ENCODE measurements around the gene KIF6.
"Not testable (repeated sequence)": the region's sequence is repeated elsewhere in the genome, so short reads cannot be mapped to it uniquely, and the experiment has no call there.

KIF6 gene

DNA sequence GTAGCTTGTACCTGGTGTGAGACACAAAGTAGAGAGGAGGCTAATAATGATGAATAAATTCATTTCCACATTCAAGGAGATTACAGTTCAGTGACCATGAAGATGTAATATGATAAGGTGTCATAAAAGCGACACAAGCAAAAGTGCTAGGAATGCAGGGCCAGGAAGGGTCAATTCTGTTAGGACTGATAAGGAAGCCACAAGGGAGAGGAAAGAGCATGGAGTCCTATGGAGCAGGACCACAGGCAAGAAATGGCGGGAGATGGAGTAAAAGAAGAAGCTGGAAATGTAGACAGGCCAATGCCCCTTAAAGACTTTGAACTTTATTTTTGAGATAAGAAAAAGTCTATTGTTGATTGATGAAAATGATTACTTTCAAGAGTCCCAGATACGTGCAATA, 240.9 kb downstream of the KIF6 start:
- Histone ChIP-seq H3K79me2 (ENCODE audit: control insufficient read depth, insufficient read depth, low read length, unreplicated experiment) (no peaks in the 10 kb centered on the region), H3K36me3 (ENCODE audit: insufficient read depth, low read length) (no peaks in the 10 kb centered on the region), H3K27ac (ENCODE audit: low read depth, low read length) (no peak overlapping the region), H3K4me1 (ENCODE audit: control insufficient read depth, insufficient read depth, low read length, unreplicated experiment) (no peaks in the 10 kb centered on the region), H3K27me3 (ENCODE audit: insufficient read depth, low read length) (peaks cover 3% of the 10 kb centered on the region; the same call in 1 of the 2 replicates), H3K4me3 (ENCODE audit: low read depth, low read length) (no peak overlapping the region), H2AFZ (ENCODE audit: low read length, unreplicated experiment) (no peak overlapping the region)

DNA sequence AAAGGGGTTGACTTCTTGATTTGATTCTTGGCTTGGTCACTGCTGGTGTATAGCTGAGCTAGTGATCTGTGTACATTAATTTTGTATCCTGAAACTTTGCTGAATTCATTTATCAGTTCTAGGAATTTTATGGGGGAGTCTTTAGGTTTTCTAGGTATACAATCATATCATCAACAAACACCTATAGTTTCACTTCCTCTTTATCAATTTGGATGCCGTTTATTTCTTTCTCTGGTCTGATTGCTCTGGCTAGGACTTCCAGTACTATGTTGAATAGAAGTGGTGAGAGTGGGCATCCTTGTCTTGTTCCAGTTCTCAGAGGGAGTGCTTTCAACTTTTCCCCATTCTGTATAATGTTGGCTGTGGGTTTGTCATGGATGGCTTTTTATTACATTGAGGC, 245.4 kb downstream of the KIF6 start:
- not testable (repeated sequence) for H3K4me1 ChIP-seq (ENCODE audit: control insufficient read depth, insufficient read depth, low read length, unreplicated experiment); H3K4me3 ChIP-seq (ENCODE audit: low read depth, low read length); H3K36me3 ChIP-seq (ENCODE audit: insufficient read depth, low read length); H3K27me3 ChIP-seq (ENCODE audit: insufficient read depth, low read length); H3K79me2 ChIP-seq (ENCODE audit: control insufficient read depth, insufficient read depth, low read length, unreplicated experiment); H3K27ac ChIP-seq (ENCODE audit: low read depth, low read length); H2AFZ ChIP-seq (ENCODE audit: low read length, unreplicated experiment)

DNA sequence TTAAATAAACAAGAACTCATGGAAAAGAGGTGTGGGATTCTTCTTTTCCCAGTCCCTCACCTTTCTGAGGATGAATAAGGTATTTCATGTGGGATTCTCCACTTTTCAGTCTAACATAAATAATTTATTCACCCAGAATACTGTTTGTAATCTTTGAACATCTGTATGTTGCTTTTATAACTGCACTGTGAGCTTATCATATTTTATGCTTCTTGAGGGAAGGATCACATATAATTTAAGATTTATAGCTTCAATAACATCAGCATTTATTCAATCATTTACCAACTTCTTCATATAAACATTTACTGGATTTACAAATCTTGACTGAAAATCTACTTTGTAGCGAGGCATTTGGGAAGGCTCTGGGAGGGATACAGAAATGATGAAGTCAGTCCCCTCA, 248.5 kb downstream of the KIF6 start:
- no peaks in the 10 kb centered on the region for H3K79me2 ChIP-seq (ENCODE audit: control insufficient read depth, insufficient read depth, low read length, unreplicated experiment)

DNA sequence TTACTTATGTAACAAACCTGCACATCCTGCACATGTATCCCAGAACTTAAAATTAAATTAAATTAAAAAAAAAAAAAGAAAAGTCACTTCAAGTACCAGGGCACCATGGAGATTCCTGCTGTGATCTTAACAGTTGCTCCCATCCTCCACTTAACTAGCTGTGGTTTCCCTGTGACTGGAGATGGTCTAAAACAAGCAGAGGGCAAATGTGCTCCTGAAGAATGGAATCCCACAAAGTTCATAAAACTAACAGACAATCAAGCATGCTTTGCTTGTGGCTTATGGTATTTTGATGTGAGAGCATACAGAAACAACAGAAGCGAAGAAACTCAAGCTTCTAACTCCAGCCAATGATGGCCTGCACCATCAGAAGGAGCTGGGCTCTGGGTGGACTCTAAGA, 249.1 kb downstream of the KIF6 start:
- Histone ChIP-seq H3K36me3 (ENCODE audit: insufficient read depth, low read length) (no peaks in the 10 kb centered on the region), H3K27ac (ENCODE audit: low read depth, low read length) (no peak overlapping the region), H3K4me1 (ENCODE audit: control insufficient read depth, insufficient read depth, low read length, unreplicated experiment) (no peaks in the 10 kb centered on the region), H3K27me3 (ENCODE audit: insufficient read depth, low read length) (no peaks in the 10 kb centered on the region), H3K79me2 (ENCODE audit: control insufficient read depth, insufficient read depth, low read length, unreplicated experiment) (no peaks in the 10 kb centered on the region), H2AFZ (ENCODE audit: low read length, unreplicated experiment) (no peak overlapping the region), H3K4me3 (ENCODE audit: low read depth, low read length) (no peak overlapping the region)

More for the DNA sequence above, 248.5 kb downstream of the KIF6 start:
- H3K4me3 ChIP-seq (ENCODE audit: low read depth, low read length), result no peak overlapping the region
- peaks cover 3% of the 10 kb centered on the region; the same call in 1 of the 2 replicates for H3K27me3 ChIP-seq (ENCODE audit: insufficient read depth, low read length)
- no peak overlapping the region for H2AFZ ChIP-seq (ENCODE audit: low read length, unreplicated experiment)
- H3K27ac ChIP-seq (ENCODE audit: low read depth, low read length), result no peak overlapping the region
- no peaks in the 10 kb centered on the region for H3K36me3 ChIP-seq (ENCODE audit: insufficient read depth, low read length)
- H3K4me1 ChIP-seq (ENCODE audit: control insufficient read depth, insufficient read depth, low read length, unreplicated experiment), result no peaks in the 10 kb centered on the region

DNA sequence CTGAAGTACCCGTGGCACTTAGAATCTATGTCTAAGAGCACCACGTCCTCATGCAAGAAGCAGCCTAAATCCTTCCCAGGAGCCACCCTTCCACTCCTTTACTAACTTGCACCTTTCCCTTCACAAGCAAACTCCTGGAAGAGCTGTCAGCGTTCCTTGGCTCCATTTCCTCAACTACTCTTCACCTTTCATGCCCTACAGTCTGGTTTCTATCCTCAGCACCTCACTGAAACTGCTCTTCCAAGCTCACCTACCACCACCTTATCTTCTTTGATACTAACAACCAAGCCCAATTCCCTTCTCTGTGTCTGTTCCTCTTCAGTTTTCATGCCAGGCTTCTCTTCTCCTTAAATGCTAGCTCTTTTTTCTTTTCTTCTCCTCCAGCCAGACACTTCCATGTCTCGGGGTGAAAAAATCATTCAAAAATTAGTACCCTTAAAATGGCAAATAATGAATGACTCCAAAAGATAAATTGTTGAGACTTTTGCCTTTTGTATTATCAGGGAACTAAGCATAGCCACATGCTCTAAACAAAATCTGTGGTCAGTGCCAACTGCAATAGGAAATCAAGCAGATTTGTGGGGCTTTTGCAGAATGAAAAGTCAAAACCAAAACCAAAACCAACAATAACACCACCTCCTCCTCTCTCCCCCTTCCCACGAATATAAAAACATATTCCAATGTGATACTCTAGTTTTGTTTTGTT, 253.1 kb downstream of the KIF6 start:
- Histone ChIP-seq H3K27me3 (ENCODE audit: insufficient read depth, low read length) (no peaks in the 10 kb centered on the region), H3K79me2 (ENCODE audit: control insufficient read depth, insufficient read depth, low read length, unreplicated experiment) (no peaks in the 10 kb centered on the region), H3K4me3 (ENCODE audit: low read depth, low read length) (0 out of 2 replicates have a peak overlapping the region, but pooled peaks have one; percentile 2), H3K27ac (ENCODE audit: low read depth, low read length) (no peak overlapping the region), H3K4me1 (ENCODE audit: control insufficient read depth, insufficient read depth, low read length, unreplicated experiment) (no peaks in the 10 kb centered on the region), H2AFZ (ENCODE audit: low read length, unreplicated experiment) (no peak overlapping the region), H3K36me3 (ENCODE audit: insufficient read depth, low read length) (no peaks in the 10 kb centered on the region)

- Histone ChIP-seq H3K4me3 (ENCODE audit: low read depth, low read length) (no peak overlapping the region), H3K4me1 (ENCODE audit: control insufficient read depth, insufficient read depth, low read length, unreplicated experiment) (no peaks in the 10 kb centered on the region), H3K79me2 (ENCODE audit: control insufficient read depth, insufficient read depth, low read length, unreplicated experiment) (no peaks in the 10 kb centered on the region), H2AFZ (ENCODE audit: low read length, unreplicated experiment) (no peak overlapping the region), H3K27ac (ENCODE audit: low read depth, low read length) (no peak overlapping the region), H3K36me3 (ENCODE audit: insufficient read depth, low read length) (no peaks in the 10 kb centered on the region), H3K27me3 (ENCODE audit: insufficient read depth, low read length) (no peaks in the 10 kb centered on the region)
Measured at GRCh38 chr6:39470506-39470905, 254.7 kb downstream of the KIF6 start.

GRCh38 chr6:39468385-39468784, 256.8 kb downstream of the KIF6 start:
- Histone ChIP-seq H3K27me3 (ENCODE audit: insufficient read depth, low read length) (no peaks in the 10 kb centered on the region), H3K4me1 (ENCODE audit: control insufficient read depth, insufficient read depth, low read length, unreplicated experiment) (no peaks in the 10 kb centered on the region), H3K4me3 (ENCODE audit: low read depth, low read length) (no peak overlapping the region), H3K79me2 (ENCODE audit: control insufficient read depth, insufficient read depth, low read length, unreplicated experiment) (no peaks in the 10 kb centered on the region), H3K36me3 (ENCODE audit: insufficient read depth, low read length) (no peaks in the 10 kb centered on the region), H2AFZ (ENCODE audit: low read length, unreplicated experiment) (no peak overlapping the region), H3K27ac (ENCODE audit: low read depth, low read length) (no peak overlapping the region)

DNA sequence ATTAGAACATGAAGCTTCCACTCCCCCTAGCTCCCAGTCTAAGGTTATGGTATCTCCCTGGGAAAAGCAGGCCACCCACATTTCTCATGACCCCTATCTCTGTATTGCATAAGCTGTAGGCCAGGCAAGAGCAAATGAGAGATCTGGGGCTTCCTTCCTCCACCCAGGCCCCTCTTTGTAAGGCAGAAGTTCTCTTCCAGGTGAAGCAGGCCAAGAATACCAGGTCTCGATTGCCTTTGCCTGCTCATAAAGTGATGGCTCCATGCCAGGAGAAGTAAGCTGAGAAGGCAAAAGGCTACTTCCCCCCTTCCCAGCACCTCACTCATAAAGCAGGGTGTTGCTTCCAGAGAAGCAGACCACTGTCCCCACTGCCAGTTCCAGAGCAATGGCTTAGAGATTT, 258.6 kb downstream of the KIF6 start:
- H3K36me3 ChIP-seq (ENCODE audit: insufficient read depth, low read length), result no peaks in the 10 kb centered on the region
- no peak overlapping the region for H2AFZ ChIP-seq (ENCODE audit: low read length, unreplicated experiment)
- no peak overlapping the region for H3K27ac ChIP-seq (ENCODE audit: low read depth, low read length)
- no peak overlapping the region for H3K4me3 ChIP-seq (ENCODE audit: low read depth, low read length)
- H3K4me1 ChIP-seq (ENCODE audit: control insufficient read depth, insufficient read depth, low read length, unreplicated experiment), result no peaks in the 10 kb centered on the region
- H3K27me3 ChIP-seq (ENCODE audit: insufficient read depth, low read length), result no peaks in the 10 kb centered on the region
- no peaks in the 10 kb centered on the region for H3K79me2 ChIP-seq (ENCODE audit: control insufficient read depth, insufficient read depth, low read length, unreplicated experiment)

- Histone ChIP-seq H2AFZ (ENCODE audit: low read length, unreplicated experiment) (no peak overlapping the region), H3K27me3 (ENCODE audit: insufficient read depth, low read length) (no peaks in the 10 kb centered on the region)
Measured at GRCh38 chr6:39465539-39465938, 259.7 kb downstream of the KIF6 start.

GRCh38 chr6:39464067-39464466, 261.1 kb downstream of the KIF6 start:
- H3K4me1 ChIP-seq (ENCODE audit: control insufficient read depth, insufficient read depth, low read length, unreplicated experiment), result no peaks in the 10 kb centered on the region
- H2AFZ ChIP-seq (ENCODE audit: low read length, unreplicated experiment), result no peak overlapping the region
- H3K4me3 ChIP-seq (ENCODE audit: low read depth, low read length), result no peak overlapping the region
- H3K27me3 ChIP-seq (ENCODE audit: insufficient read depth, low read length), result no peaks in the 10 kb centered on the region
- no peak overlapping the region for H3K27ac ChIP-seq (ENCODE audit: low read depth, low read length)
- H3K36me3 ChIP-seq (ENCODE audit: insufficient read depth, low read length), result no peaks in the 10 kb centered on the region
- H3K79me2 ChIP-seq (ENCODE audit: control insufficient read depth, insufficient read depth, low read length, unreplicated experiment), result no peaks in the 10 kb centered on the region

More at GRCh38 chr6:39465539-39465938, 259.7 kb downstream of the KIF6 start:
- Histone ChIP-seq H3K4me3 (ENCODE audit: low read depth, low read length) (no peak overlapping the region), H3K27ac (ENCODE audit: low read depth, low read length) (no peak overlapping the region), H3K79me2 (ENCODE audit: control insufficient read depth, insufficient read depth, low read length, unreplicated experiment) (no peaks in the 10 kb centered on the region), H3K36me3 (ENCODE audit: insufficient read depth, low read length) (no peaks in the 10 kb centered on the region), H3K4me1 (ENCODE audit: control insufficient read depth, insufficient read depth, low read length, unreplicated experiment) (no peaks in the 10 kb centered on the region)

- H2AFZ ChIP-seq (ENCODE audit: low read length, unreplicated experiment), result no peak overlapping the region
- no peaks in the 10 kb centered on the region for H3K36me3 ChIP-seq (ENCODE audit: insufficient read depth, low read length)
- H3K4me3 ChIP-seq (ENCODE audit: low read depth, low read length), result no peak overlapping the region
- no peaks in the 10 kb centered on the region for H3K79me2 ChIP-seq (ENCODE audit: control insufficient read depth, insufficient read depth, low read length, unreplicated experiment)
- H3K27me3 ChIP-seq (ENCODE audit: insufficient read depth, low read length), result no peaks in the 10 kb centered on the region
- no peak overlapping the region for H3K27ac ChIP-seq (ENCODE audit: low read depth, low read length)
- H3K4me1 ChIP-seq (ENCODE audit: control insufficient read depth, insufficient read depth, low read length, unreplicated experiment), result peaks cover 18% of the 10 kb centered on the region
Measured at GRCh38 chr6:39453956-39454524, 271.2 kb downstream of the KIF6 start.
